Activated T-cell treated with anti-CD3 and anti-CD28 coated beads, Interleukin-2, amount 50 U/mL, for 72 hours (primary cell): ENCODE results near the gene DGKB. TPM values are rescaled to one million over a fixed set of nuclear protein-coding genes. Genes with fewer than 3 reads are reported as not detected.

Experiments
- ATAC-seq, 2 donors: fragments of 150-1000 bp; cut with Tn5 transposase; replicated peaks in 1 of 2; 2 replicates each; pipeline ENCODE4 v1.10.0; 2021; ENCODE audit warnings: moderate library complexity in 2 of 2, mild to moderate bottlenecking in 1 of 2
- DNase-seq, 2 donors: peaks; one replicate each; pipeline ENCODE4 v3.0.0; 2021 to 2022; ENCODE audit warnings: mixed read lengths in 1 of 2
- H3K27ac Mint-ChIP-seq: one replicate; pipeline ENCODE4 v1.8.0; 2022; ENCODE audit warnings: mild to moderate bottlenecking, moderate library complexity, mixed read lengths
- H3K27me3 Mint-ChIP-seq: one replicate; pipeline ENCODE4 v1.8.0; 2022; ENCODE audit warnings: low read depth, mixed read lengths
- H3K36me3 Mint-ChIP-seq, 2 donors: one replicate each; pipeline ENCODE4 v1.8.0; 2022; ENCODE audit warnings: mixed read lengths in 2 of 2, mild to moderate bottlenecking in 1 of 2; ENCODE audit not compliant: insufficient read depth in 2 of 2
- H3K4me1 Mint-ChIP-seq: one replicate; pipeline ENCODE4 v1.8.0; 2022; ENCODE audit warnings: low read depth, mixed read lengths
- H3K4me3 Mint-ChIP-seq, 2 donors: one replicate each; pipeline ENCODE4 v1.8.0; 2022; ENCODE audit warnings: mild to moderate bottlenecking in 2 of 2, mixed read lengths in 2 of 2, moderate library complexity in 2 of 2
- H3K9me3 Mint-ChIP-seq, 2 donors: one replicate each; pipeline ENCODE4 v1.8.0; 2022; ENCODE audit warnings: mixed read lengths in 2 of 2
- total RNA-seq, 2 donors: library from RNA; stranded (reverse); gene quantifications; one replicate each; pipeline ENCODE4 v1.2.3, GENCODE V29; 2022

Gene DGKB
- total RNA-seq, 2 donors from 2014 or later, result not detected

DNA sequence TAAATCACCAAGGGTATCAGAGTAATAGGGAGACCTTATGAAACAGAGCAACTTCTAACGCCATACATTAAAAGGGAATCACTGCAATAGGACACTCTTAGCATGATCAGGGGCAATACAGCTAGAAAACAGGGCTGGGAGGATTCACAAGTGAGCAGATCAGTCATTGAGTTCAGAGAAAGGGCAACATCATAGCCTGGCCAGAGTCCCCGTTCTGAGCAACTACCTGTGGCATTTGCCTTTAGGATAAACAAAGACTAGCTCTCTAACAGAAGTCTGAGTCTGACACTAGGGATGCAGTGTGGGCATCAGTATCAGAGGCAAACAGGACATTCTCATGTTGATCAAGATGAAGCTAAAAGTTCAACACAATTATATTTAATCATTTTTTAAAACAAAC is 297.9 kb downstream of the DGKB start:
- H3K27me3 Mint-ChIP-seq, result no peaks in the 10 kb centered on the region
- H3K4me1 Mint-ChIP-seq, result no peaks in the 10 kb centered on the region
- DNase-seq (no peak), ATAC-seq (no peak)
- no peaks in the 10 kb centered on the region for H3K36me3 Mint-ChIP-seq
- H3K9me3 Mint-ChIP-seq, result no peaks in the 10 kb centered on the region
- H3K27ac Mint-ChIP-seq, result no peak overlapping the region
- H3K4me3 Mint-ChIP-seq, result no peak overlapping the region

DNA sequence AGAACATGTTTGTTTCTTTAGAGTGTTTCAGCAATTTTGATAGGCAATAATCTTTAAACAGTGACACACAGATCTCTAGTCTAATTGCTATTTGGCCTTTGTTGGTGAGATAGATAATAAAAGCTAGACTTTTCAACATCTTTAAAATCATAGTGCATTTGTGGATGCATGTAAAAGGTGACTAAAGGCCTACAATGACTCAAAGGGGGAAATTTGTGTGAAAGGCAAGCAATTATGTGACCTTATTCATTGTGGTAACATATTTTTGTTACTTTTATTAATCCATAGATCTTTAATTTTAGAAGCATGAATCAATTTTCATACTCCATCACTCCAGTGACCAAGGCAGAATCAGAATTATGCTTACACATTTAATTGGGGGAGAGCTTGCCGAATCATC is 299.7 kb downstream of the DGKB start:
- no peaks in the 10 kb centered on the region for H3K4me1 Mint-ChIP-seq
- H3K36me3 Mint-ChIP-seq, result no peaks in the 10 kb centered on the region
- ATAC-seq (no peak), DNase-seq (no peak)
- peaks cover 0 to 2% of the 10 kb centered on the region in 2 donors for H3K9me3 Mint-ChIP-seq
- H3K4me3 Mint-ChIP-seq, result no peak overlapping the region
- no peaks in the 10 kb centered on the region for H3K27me3 Mint-ChIP-seq
- H3K27ac Mint-ChIP-seq, result no peak overlapping the region

DNA sequence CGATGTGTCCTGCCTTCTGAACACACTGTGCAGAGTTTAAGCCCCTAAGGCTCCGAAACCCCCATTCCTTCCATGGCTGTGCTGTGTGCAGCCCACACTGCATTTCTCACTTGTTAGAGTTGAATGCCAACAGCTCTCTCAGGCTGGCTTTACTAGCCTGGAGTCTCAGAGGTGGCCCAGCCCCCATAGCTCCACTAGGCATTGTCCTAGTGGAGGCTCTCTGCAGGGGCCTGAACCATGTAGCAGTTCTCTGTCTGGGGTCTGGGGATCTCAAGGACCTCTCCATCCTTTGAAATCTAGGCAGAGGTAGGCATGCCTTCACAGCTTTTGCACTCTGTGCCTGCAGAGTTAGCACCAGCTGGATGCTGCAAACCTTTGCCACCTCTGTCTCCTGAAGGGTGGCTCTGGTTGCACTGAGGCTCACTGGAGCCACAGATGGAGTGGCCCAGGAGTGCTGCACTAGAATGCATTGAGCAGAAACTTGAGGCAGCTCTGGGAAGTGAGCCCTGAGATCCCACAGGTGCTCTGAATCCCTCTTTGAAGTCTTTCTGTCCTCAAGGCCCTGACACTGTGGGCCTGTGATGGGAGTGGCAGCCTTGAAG is 301.7 kb downstream of the DGKB start:
- Mint-ChIP-seq H3K4me3 (no peak overlapping the region), H3K27me3 (no peaks in the 10 kb centered on the region), H3K36me3 (no peaks in the 10 kb centered on the region), H3K4me1 (no peaks in the 10 kb centered on the region), H3K9me3 (peaks cover 0 to 3% of the 10 kb centered on the region in 2 donors), H3K27ac (no peak overlapping the region)
- DNase-seq (no peak), ATAC-seq (no peak)

DNA sequence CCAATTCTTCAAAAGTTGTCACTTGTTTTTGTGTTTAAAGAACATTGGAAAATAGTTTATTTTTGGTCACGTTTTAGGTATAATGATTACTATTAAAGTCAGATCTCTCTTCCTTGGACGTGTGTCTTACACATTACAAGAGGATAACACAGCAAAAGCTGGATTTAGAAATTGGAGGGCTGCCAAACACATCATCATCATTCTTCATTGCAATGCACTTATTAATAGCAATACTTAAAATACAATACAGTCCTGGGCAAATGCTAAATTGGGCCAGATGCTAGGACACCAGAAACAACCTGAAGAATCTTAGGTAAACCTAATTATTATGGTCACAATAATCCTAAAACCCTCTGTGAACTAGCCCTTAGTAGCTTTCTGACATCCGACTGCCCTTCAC is 303.6 kb downstream of the DGKB start:
- Mint-ChIP-seq H3K36me3 (no peaks in the 10 kb centered on the region), H3K27ac (no peak overlapping the region), H3K9me3 (peaks cover 0 to 3% of the 10 kb centered on the region in 2 donors), H3K4me3 (no peak overlapping the region), H3K4me1 (no peaks in the 10 kb centered on the region), H3K27me3 (no peaks in the 10 kb centered on the region)
- DNase-seq (no peak), ATAC-seq (no peak)

DNA sequence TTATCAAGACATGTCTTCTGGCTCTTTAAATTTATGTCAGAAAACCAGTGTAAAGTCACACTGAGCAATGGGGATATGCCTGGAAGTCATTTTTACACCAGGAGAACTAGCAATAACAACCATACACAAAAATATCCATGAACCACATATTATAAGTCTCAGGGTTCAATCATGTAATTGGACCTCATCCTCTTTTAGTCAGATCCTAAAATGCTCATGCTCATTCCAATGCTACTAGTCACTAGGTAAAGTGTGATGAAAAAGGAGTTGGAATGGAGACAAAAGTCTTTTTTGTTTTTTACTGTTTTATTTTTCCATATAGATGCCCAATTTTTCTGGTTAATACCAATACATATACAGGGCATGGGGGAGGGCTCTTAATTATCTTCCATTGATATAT is 306.1 kb downstream of the DGKB start:
- Mint-ChIP-seq H3K4me1 (no peaks in the 10 kb centered on the region), H3K9me3 (peaks cover 0 to 3% of the 10 kb centered on the region in 2 donors), H3K36me3 (no peaks in the 10 kb centered on the region), H3K27ac (no peak overlapping the region), H3K27me3 (no peaks in the 10 kb centered on the region), H3K4me3 (no peak overlapping the region)
- no peak for DNase-seq
- no peak for ATAC-seq

DNA sequence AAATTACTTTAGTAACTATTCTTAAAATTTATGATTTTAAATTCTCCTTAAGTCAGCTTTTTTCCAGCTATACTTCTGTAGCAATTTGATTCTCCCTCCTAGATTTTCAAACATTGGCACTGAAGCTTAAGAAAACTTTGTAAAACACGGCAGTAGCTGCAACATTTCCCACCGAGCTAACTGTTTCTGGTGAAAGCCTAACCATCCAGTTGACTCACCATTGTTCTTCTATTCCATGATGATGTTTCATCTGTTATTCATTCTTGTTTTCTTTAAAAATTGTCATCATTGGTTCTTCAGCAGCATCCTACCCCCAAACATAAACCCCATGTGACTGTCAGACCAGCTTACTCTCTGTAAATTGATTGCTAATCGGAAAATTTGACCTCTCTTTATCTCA is 312.3 kb downstream of the DGKB start:
- H3K36me3 Mint-ChIP-seq, result no peaks in the 10 kb centered on the region
- H3K9me3 Mint-ChIP-seq, result peaks cover 2 to 5% of the 10 kb centered on the region in 2 donors
- DNase-seq, result no peak
- ATAC-seq, result no peak
- H3K4me3 Mint-ChIP-seq, result no peak overlapping the region
- no peaks in the 10 kb centered on the region for H3K27me3 Mint-ChIP-seq
- no peaks in the 10 kb centered on the region for H3K4me1 Mint-ChIP-seq
- no peak overlapping the region for H3K27ac Mint-ChIP-seq

DNA sequence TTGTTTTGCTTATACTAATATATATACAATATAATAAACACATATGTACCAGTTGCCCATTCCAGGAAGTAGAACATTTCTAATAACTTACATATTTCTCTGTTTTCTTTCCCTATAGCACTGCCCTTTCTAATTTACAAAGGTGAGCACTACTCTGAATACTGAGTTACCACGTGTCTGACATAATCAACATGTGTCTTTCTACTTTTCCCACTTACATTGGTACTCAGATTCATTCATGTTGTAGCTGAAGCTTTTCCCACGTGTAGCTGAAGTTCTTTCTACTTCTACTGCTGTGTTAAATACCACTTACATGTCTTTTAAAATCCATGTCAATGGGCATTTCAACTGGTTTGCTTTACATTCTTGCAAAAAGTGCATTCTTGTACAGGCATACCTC is 317.3 kb downstream of the DGKB start:
- no peak overlapping the region for H3K4me3 Mint-ChIP-seq
- no peaks in the 10 kb centered on the region for H3K4me1 Mint-ChIP-seq
- DNase-seq (no peak), ATAC-seq (no peak)
- H3K9me3 Mint-ChIP-seq, result peaks cover 2 to 5% of the 10 kb centered on the region in 2 donors
- H3K36me3 Mint-ChIP-seq, result no peaks in the 10 kb centered on the region
- H3K27me3 Mint-ChIP-seq, result no peaks in the 10 kb centered on the region
- no peak overlapping the region for H3K27ac Mint-ChIP-seq

DNA sequence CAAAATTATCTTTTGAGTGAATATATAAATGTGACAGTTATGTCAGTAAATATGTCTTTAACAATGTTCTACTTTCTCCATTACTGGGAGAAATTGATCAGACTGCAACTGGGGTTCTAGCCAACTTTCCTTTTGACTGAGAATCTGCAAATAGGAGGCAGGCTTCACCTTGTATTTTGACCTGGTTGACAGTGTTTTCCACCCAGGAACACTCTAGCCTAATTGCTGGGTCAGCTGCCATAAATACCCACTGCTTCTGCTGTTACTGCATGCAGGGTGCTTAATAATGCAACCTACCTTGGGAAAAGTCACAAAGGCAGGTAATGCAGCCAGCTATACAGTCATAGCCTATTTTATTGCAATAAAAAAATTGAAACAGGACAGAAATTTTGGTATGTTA is 319.0 kb downstream of the DGKB start:
- Mint-ChIP-seq H3K27me3 (no peaks in the 10 kb centered on the region), H3K9me3 (peaks cover 2 to 6% of the 10 kb centered on the region in 2 donors), H3K27ac (no peak overlapping the region)

DNA sequence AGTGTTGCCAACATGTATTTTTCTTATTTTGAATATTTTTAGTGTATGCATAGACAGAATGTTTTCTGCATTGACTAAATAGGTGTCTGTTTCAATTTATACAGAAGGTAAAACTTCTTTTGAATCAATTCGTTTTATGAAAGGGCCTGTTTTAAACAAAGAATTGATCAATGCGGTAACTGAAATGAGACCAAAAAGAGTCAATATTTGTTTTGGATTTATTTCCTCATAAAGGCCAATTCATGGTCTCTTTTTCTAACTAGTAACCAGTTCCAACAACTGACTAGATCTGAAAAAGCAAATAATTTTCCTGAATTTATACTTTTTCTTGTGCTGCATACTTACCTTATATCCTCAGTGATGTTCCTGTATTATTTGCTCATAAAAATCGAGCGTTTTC is 320.5 kb downstream of the DGKB start:
- H3K27me3 Mint-ChIP-seq, result no peaks in the 10 kb centered on the region
- H3K27ac Mint-ChIP-seq, result no peak overlapping the region
- DNase-seq, result no peak
- no peak for ATAC-seq
- peaks cover 1 to 3% of the 10 kb centered on the region in 2 donors for H3K9me3 Mint-ChIP-seq
- no peaks in the 10 kb centered on the region for H3K36me3 Mint-ChIP-seq
- H3K4me1 Mint-ChIP-seq, result no peaks in the 10 kb centered on the region
- H3K4me3 Mint-ChIP-seq, result no peak overlapping the region

More for the DNA sequence above, 319.0 kb downstream of the DGKB start:
- Mint-ChIP-seq H3K4me1 (no peaks in the 10 kb centered on the region), H3K36me3 (no peaks in the 10 kb centered on the region), H3K4me3 (no peak overlapping the region)
- no peak for ATAC-seq
- DNase-seq, result no peak

DNA sequence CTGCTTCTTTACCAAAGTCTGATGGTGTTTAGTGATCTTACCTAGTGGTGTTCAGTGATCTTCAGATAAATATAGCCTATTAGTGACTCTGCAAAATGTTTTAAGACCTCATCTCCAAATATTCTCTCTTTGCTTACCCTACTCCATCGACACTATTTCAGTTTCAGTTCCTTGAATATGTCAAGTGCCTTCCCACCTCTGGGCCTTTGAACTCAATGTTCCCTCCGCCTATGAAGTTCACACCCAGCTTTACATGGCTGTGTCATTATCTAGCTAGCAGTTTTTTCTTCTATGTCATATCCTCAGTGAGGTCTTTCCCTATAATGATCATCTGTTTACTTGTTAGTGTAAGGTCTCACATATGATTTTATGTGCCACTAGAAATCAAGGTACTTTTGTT is 322.6 kb downstream of the DGKB start:
- no peaks in the 10 kb centered on the region for H3K36me3 Mint-ChIP-seq
- H3K9me3 Mint-ChIP-seq, result peaks cover 0 to 3% of the 10 kb centered on the region in 2 donors
- H3K4me1 Mint-ChIP-seq, result no peaks in the 10 kb centered on the region
- no peak overlapping the region for H3K4me3 Mint-ChIP-seq
- no peaks in the 10 kb centered on the region for H3K27me3 Mint-ChIP-seq
- no peak for DNase-seq
- H3K27ac Mint-ChIP-seq, result no peak overlapping the region
- no peak for ATAC-seq

DNA sequence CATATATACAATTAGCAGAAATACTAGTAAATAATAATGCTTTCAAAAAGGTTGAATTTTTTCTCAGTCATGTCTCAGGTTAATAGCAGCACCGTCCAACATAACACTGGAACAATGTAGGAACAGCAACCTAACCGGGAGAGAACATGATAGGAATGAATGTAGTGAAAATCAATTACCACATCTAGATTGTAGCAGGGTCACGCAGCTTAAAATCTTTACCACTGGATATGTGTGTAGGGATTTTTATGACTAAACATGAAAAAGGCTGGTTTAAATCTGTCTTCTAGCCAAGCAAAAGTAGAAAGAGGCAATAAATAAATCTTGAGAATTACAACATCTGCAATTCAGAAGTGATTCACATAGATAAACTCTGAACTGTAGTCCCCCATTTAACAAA is 326.0 kb downstream of the DGKB start:
- peaks cover 0 to 3% of the 10 kb centered on the region in 2 donors for H3K9me3 Mint-ChIP-seq
- no peak overlapping the region for H3K4me3 Mint-ChIP-seq
- H3K4me1 Mint-ChIP-seq, result no peaks in the 10 kb centered on the region
- no peaks in the 10 kb centered on the region for H3K27me3 Mint-ChIP-seq
- H3K36me3 Mint-ChIP-seq, result no peaks in the 10 kb centered on the region
- no peak for ATAC-seq
- H3K27ac Mint-ChIP-seq, result no peak overlapping the region
- DNase-seq, result no peak

DNA sequence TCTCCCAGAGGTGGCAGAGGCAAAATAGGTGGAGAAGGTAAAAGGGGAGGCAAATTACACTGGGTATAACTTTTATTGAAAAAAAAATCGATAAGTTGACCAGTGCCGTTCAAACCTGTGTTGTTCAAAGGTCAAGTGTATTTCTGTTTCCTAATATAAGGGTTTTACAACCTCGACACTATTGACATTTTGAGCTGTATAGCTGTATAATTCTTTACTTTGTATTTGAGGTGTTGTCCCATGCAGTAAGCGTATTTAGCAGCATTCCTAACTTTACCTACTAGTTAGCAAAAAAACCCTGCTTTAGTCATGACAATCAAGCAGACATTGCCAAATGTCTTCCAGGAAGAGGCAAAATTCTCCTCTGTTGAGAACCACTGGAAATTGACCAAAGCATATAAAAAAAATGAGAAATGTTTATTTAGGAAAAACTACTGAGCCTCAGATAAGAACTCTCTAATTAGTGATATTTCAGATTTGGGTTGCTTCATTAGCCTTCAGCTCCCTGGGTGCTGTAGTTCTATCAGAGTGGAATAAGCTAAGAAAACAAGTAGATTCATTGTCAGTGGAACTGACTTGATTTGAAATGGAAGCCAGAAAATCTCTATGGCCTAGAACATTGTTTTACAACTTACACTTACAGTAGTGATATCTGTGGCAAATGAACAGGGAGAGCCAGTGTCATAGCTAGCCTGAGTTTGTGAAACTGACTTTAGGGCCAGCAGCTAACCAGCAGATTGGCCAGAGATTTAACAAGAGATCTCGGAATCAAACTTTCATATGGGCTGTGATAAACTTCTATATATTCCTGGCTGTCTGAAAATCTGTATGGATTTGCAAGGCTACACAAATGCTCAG is 331.6 kb downstream of the DGKB start:
- no peak overlapping the region for H3K4me3 Mint-ChIP-seq
- no peak overlapping the region for H3K27ac Mint-ChIP-seq
- H3K36me3 Mint-ChIP-seq, result no peaks in the 10 kb centered on the region
- no peak for DNase-seq
- no peaks in the 10 kb centered on the region for H3K27me3 Mint-ChIP-seq
- peaks cover 0 to 3% of the 10 kb centered on the region in 2 donors for H3K9me3 Mint-ChIP-seq
- no peak for ATAC-seq
- no peaks in the 10 kb centered on the region for H3K4me1 Mint-ChIP-seq

DNA sequence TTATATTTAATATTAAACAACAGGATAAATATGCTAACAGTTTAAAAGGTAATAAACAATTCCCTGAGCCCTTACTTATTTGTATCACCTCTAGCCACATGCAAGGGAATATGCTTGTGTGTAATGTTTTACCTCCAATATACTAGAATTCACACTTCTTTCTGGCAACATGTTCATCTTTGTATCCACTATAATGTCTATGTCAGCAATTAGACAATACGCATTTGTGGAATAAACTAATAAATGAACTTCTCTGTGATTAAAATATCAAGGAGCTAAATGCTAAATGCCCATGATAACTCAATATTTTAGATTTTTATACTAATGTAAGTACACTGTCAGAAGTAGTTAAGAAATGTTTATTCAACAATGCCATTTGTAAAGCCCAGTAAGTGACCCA is 350.5 kb downstream of the DGKB start:
- Mint-ChIP-seq H3K4me3 (no peak overlapping the region), H3K36me3 (no peaks in the 10 kb centered on the region), H3K27me3 (no peaks in the 10 kb centered on the region), H3K4me1 (no peaks in the 10 kb centered on the region), H3K9me3 (peaks cover 0 to 11% of the 10 kb centered on the region in 2 donors), H3K27ac (no peak overlapping the region)
- no peak for ATAC-seq
- no peak for DNase-seq

DNA sequence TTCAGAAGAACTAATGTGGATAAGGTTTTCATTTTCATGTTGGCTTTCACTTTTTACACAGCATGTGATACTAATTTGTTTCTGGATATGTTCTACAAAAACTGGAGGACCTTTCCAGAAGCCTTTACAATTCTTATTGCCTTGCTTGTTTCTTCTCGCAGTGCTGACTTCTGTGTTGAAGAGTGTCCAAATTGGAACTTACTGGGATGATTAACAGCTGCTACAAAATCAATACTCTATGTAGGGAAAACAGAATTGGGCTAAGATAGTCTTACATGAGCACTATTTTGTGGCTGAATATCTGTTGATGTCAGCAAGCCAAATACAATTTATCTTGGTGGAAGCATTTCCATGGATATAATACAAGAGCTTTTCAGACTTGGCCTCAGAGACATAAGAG is 351.2 kb downstream of the DGKB start:
- Mint-ChIP-seq H3K27ac (no peak overlapping the region), H3K4me1 (no peaks in the 10 kb centered on the region), H3K36me3 (no peaks in the 10 kb centered on the region), H3K9me3 (peaks cover 0 to 11% of the 10 kb centered on the region in 2 donors), H3K27me3 (no peaks in the 10 kb centered on the region), H3K4me3 (no peak overlapping the region)
- DNase-seq, result no peak
- no peak for ATAC-seq
